Activated CD4-positive, alpha-beta T cell treated with anti-CD3 and anti-CD28 coated beads, Interleukin-2, amount 10 ng/mL, durations not matched to agents 7 days and 5 days (primary cell): Measurements from ENCODE around the gene POM121. TPM values are rescaled to one million over a fixed set of nuclear protein-coding genes. Genes with fewer than 3 reads are reported as not detected.
"Not testable (repeated sequence)": the region's sequence is repeated elsewhere in the genome, so short reads cannot be mapped to it uniquely, and the experiment has no call there.

Experiments
- CTCF ChIA-PET: fragments of 350-600 bp; sonication (Branson Sonifier 250); formaldehyde crosslinking; loops from one replicate; lab custom pipeline; 2021; ENCODE audit warnings: antibody characterized with exemption; lab: Charles Lee
- POLR2A ChIA-PET: fragments of 350-600 bp; sonication (Branson Sonifier 250); formaldehyde crosslinking; loops from one replicate; lab custom pipeline; 2021; ENCODE audit warnings: antibody characterized with exemption; lab: Charles Lee
- DNase-seq: peaks from one replicate; pipeline ENCODE4 v3.0.0-alpha.2; 2020
- H3K27ac Mint-ChIP-seq: one replicate; pipeline ENCODE4 v1.8.0; 2021; ENCODE audit warnings: mild to moderate bottlenecking, moderate library complexity, mixed read lengths
- H3K27me3 Mint-ChIP-seq: one replicate; pipeline ENCODE4 v1.8.0; 2021; ENCODE audit warnings: mixed read lengths
- H3K36me3 Mint-ChIP-seq: one replicate; pipeline ENCODE4 v1.8.0; 2021; ENCODE audit warnings: low read depth, mixed read lengths
- H3K4me1 Mint-ChIP-seq: one replicate; pipeline ENCODE4 v1.8.0; 2021; ENCODE audit warnings: mixed read lengths
- H3K4me3 Mint-ChIP-seq: one replicate; pipeline ENCODE4 v1.8.0; 2021; ENCODE audit warnings: mild to moderate bottlenecking, moderate library complexity, mixed read lengths
- H3K9me3 Mint-ChIP-seq: one replicate; pipeline ENCODE4 v1.8.0; 2021; ENCODE audit warnings: mixed read lengths
- total RNA-seq, 2 experiments: library from RNA; stranded (reverse); gene quantifications; one replicate each; pipeline ENCODE4 v1.2.3, GENCODE V29; 2021

POM121 gene
- 10 to 100 TPM; 55.0 to 59.6 TPM for total RNA-seq

GRCh38 chr7:72924733-72925545, at the start of gene POM121:
Gene POM121, plus strand, starts transcription at chr7:72925095. Its CDS starts 27 bp downstream, at chr7:72925122.
- Mint-ChIP-seq H3K27me3 (no peaks in the 10 kb centered on the region), H3K27ac (peak within 1 kb of the TSS; percentile 98), H3K4me1 (peaks cover 28% of the 10 kb centered on the region), H3K4me3 (peak within 1 kb of the TSS; percentile 93), H3K9me3 (no peaks in the 10 kb centered on the region), H3K36me3 (peaks cover 44% of the 10 kb centered on the region)
- POLR2A ChIA-PET, result no interaction called here
- CTCF ChIA-PET, result no interaction called here
- DNase-seq, result peak; percentile 85

GRCh38 chr7:72879079-72879736, 45.7 kb upstream of the POM121 start:
- POLR2A ChIA-PET, CTCF ChIA-PET, H3K27me3 Mint-ChIP-seq, H3K9me3 Mint-ChIP-seq: not testable (repeated sequence)
- Mint-ChIP-seq H3K36me3 (peaks cover 22% of the 10 kb centered on the region), H3K4me3 (peak overlapping the region; percentile 97), H3K27ac (peak overlapping the region; percentile 98), H3K4me1 (peaks cover 14% of the 10 kb centered on the region)
- peak; percentile 81 for DNase-seq

- H3K27ac Mint-ChIP-seq, result peak overlapping the region; percentile 98
- POLR2A ChIA-PET, H3K27me3 Mint-ChIP-seq, CTCF ChIA-PET, H3K9me3 Mint-ChIP-seq: not testable (repeated sequence)
- DNase-seq, result peak; percentile 59
- peaks cover 22% of the 10 kb centered on the region for H3K36me3 Mint-ChIP-seq
- peak overlapping the region; percentile 97 for H3K4me3 Mint-ChIP-seq
- peaks cover 14% of the 10 kb centered on the region for H3K4me1 Mint-ChIP-seq
These were observed 45.1 kb upstream of the POM121 start for GRCh38 chr7:72879737-72880215.

GRCh38 chr7:72891750-72892149, 33.1 kb upstream of the POM121 start:
- H3K9me3 Mint-ChIP-seq, CTCF ChIA-PET, H3K27me3 Mint-ChIP-seq, H3K4me1 Mint-ChIP-seq, H3K4me3 Mint-ChIP-seq, POLR2A ChIA-PET, DNase-seq, H3K27ac Mint-ChIP-seq: not testable (repeated sequence)
- H3K36me3 Mint-ChIP-seq, result peaks cover 24% of the 10 kb centered on the region

GRCh38 chr7:72904740-72905139, 20.2 kb upstream of the POM121 start:
- H3K27ac Mint-ChIP-seq, CTCF ChIA-PET, POLR2A ChIA-PET, H3K9me3 Mint-ChIP-seq, H3K27me3 Mint-ChIP-seq, H3K4me3 Mint-ChIP-seq, H3K4me1 Mint-ChIP-seq, DNase-seq: not testable (repeated sequence)
- peaks cover 57% of the 10 kb centered on the region for H3K36me3 Mint-ChIP-seq

GRCh38 chr7:72908422-72908821, 16.5 kb upstream of the POM121 start:
- DNase-seq, H3K4me3 Mint-ChIP-seq, H3K4me1 Mint-ChIP-seq, H3K27ac Mint-ChIP-seq, H3K27me3 Mint-ChIP-seq, H3K9me3 Mint-ChIP-seq, POLR2A ChIA-PET: not testable (repeated sequence)
- H3K36me3 Mint-ChIP-seq, result peaks cover 43% of the 10 kb centered on the region
- CTCF ChIA-PET, result interaction anchor here (0.6 kb wide), 1 partner anchor 329 kb away, joined by 5 read pairs; no protein-coding TSS in a partner anchor

GRCh38 chr7:72911395-72911794, 13.5 kb upstream of the POM121 start:
- H3K4me1 Mint-ChIP-seq, H3K27me3 Mint-ChIP-seq, H3K27ac Mint-ChIP-seq, POLR2A ChIA-PET, DNase-seq, H3K9me3 Mint-ChIP-seq, H3K4me3 Mint-ChIP-seq, CTCF ChIA-PET: not testable (repeated sequence)
- H3K36me3 Mint-ChIP-seq, result peaks cover 40% of the 10 kb centered on the region

- peaks cover 24% of the 10 kb centered on the region for H3K36me3 Mint-ChIP-seq
- DNase-seq, H3K27ac Mint-ChIP-seq, H3K9me3 Mint-ChIP-seq, H3K4me3 Mint-ChIP-seq, H3K27me3 Mint-ChIP-seq, POLR2A ChIA-PET, H3K4me1 Mint-ChIP-seq: not testable (repeated sequence)
- CTCF ChIA-PET, result interaction anchor here (0.6 kb wide), 1 partner anchor 235 kb away, joined by 3 read pairs; no protein-coding TSS in a partner anchor
These were observed 11.1 kb upstream of the POM121 start for GRCh38 chr7:72913750-72914149.

- H3K27me3 Mint-ChIP-seq, H3K4me1 Mint-ChIP-seq, H3K4me3 Mint-ChIP-seq, H3K9me3 Mint-ChIP-seq: not testable (repeated sequence)
- ChIA-PET POLR2A (interaction anchor here (0.5 to 1.0 kb wide), 2 partner anchors 86 to 107 kb away, joined by 3 to 4 read pairs; no protein-coding TSS in a partner anchor), CTCF (interaction anchor here (0.9 to 2.2 kb wide), 4 partner anchors 12 to 95 kb away, joined by 3 to 11 read pairs (median 4); no protein-coding TSS in a partner anchor)
- Mint-ChIP-seq H3K27ac (peak overlapping the region; percentile 54), H3K36me3 (peaks cover 22% of the 10 kb centered on the region)
- DNase-seq, result peak; percentile 71
These were observed 10.0 kb upstream of the POM121 start for GRCh38 chr7:72914756-72915525.

- Mint-ChIP-seq H3K27me3 (no peaks in the 10 kb centered on the region), H3K27ac (no peak overlapping the region), H3K4me1 (peaks cover 12% of the 10 kb centered on the region), H3K9me3 (no peaks in the 10 kb centered on the region), H3K4me3 (no peak overlapping the region), H3K36me3 (peaks cover 15% of the 10 kb centered on the region)
- no peak for DNase-seq
- CTCF ChIA-PET, result no interaction called here
- POLR2A ChIA-PET, result no interaction called here
These were observed 5.6 kb upstream of the POM121 start for GRCh38 chr7:72919256-72919775.

- CTCF ChIA-PET, result no interaction called here
- Mint-ChIP-seq H3K36me3 (peaks cover 40% of the 10 kb centered on the region), H3K9me3 (no peaks in the 10 kb centered on the region), H3K27me3 (no peaks in the 10 kb centered on the region), H3K4me3 (peak overlapping the region; percentile 93), H3K4me1 (peaks cover 28% of the 10 kb centered on the region), H3K27ac (peak overlapping the region; percentile 98)
- DNase-seq, result no peak
- POLR2A ChIA-PET, result no interaction called here
These were observed 536 bp upstream of the POM121 start for GRCh38 chr7:72924386-72924732.

- H3K9me3 Mint-ChIP-seq, result no peaks in the 10 kb centered on the region
- ChIA-PET CTCF (no interaction called here), POLR2A (no interaction called here)
These were observed 738 bp downstream of the POM121 start for GRCh38 chr7:72925546-72926120.

More at GRCh38 chr7:72925546-72926120, 738 bp downstream of the POM121 start:
- Mint-ChIP-seq H3K4me1 (peaks cover 28% of the 10 kb centered on the region), H3K36me3 (peaks cover 47% of the 10 kb centered on the region), H3K27me3 (no peaks in the 10 kb centered on the region), H3K27ac (peak overlapping the region; percentile 94), H3K4me3 (peak overlapping the region; percentile 93)
- no peak for DNase-seq
